Measurements from ENCODE around the gene LRRC8C.
A peak's percentile ranks its signal among the peaks of the same experiment; 100 is the strongest.

Gene LRRC8C

DNA sequence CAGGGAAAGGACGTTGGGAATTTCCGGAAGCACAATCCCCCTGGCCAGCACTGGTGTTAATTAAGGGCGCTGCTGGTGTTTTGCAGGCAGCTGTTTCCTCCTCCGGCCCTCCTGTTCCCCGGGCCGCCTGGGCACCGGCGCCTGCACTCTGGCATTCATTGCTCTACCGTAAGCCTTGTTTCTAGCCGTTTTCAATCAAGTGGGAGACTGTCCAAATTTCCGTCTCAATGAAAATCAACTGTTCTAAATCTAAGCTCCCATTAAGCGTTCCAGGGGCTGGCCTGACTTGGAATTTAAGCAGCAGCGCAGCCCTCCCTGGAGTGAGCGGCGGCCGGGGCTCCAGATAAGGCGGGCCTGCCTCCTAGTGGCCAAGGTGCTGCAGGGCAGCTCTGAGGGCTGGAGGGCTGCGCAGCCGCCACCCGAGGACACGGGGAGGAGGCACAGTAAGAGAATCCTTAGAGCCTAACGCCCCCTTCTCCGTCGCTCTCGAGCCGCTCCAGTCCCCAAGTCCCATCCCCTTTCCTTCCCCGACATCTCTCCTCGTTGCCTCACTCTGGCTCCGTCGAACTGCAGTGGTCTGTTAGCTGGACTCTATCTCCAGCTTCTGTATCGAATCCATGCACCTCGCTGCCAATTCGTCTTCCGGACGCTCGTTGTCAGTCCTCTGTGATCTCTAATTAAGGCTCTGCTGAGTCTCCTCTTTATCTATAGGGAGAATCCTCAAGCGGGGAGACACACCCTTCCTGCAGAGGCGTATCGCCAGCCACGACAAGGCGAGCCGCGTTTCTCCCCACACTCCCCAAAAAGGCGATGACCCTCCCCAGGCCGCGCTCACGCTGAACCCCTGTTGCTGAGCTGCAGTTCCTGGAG is 130.1 kb downstream of the LRRC8C start:
- peak; percentile 57 to 62 for DNase-seq (ENCODE audit: low read depth in 2 of 2)

DNA sequence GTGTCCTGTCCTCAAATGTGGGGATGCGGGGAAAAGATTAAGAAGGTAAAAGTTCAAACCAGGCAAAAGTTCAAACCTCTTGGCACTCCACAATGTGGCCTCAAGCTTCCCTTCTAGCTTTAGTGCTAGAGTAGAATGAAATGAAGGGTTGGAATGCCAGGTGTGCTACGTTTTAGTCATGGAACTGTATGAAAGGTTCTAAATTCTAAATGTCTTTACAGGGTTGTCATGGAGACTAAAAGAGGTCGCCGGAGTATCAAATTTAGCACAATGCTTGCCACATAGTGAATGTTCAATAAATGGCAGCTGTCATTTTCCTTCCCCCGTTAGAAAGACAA is 130.7 kb downstream of the LRRC8C start:
- no peak for DNase-seq (ENCODE audit: low read depth in 2 of 2)

DNA sequence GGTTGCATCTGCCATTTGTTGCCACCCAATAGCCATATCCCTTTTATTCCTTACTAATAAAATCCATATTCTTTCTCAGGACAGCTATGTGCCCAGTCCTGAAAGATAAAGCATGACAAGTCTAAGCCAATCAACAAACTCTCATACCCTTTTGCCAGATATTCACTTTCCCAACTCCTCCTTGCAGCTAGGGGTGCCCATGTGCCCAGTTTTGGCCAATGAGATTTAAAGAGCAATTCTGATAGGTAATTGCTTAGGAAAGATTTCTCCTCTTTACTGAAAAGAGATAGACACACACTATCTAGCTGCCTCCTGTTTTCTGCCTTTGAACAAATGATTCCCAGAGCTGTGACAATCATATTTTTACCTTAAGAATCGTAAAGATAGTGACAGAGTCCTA is 132.9 kb downstream of the LRRC8C start:
- no peak for DNase-seq (ENCODE audit: low read depth in 2 of 2)

DNA sequence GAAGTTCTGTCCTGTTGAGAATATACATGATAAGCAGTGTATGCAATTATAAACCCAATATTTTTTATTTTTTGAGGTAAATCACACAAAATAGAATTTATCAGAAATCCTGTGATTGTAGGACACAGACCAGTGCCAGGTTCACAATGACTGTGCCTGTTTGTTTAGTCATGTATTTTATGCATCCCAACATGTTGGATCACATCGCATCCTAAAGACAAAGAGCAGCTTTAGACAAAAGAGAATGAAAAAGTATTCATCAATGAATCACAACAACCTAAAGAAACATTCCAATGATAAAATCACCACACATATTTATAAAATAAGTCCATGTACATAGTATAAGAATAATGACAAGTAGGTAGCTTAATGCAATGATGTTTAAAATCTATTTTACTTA is 134.7 kb downstream of the LRRC8C start:
- DNase-seq (ENCODE audit: low read depth in 2 of 2), result no peak
